Measurements from ENCODE around the gene SYTL3.
"Not testable (repeated sequence)": the region's sequence is repeated elsewhere in the genome, so short reads cannot be mapped to it uniquely, and the experiment has no call there.

DNA sequence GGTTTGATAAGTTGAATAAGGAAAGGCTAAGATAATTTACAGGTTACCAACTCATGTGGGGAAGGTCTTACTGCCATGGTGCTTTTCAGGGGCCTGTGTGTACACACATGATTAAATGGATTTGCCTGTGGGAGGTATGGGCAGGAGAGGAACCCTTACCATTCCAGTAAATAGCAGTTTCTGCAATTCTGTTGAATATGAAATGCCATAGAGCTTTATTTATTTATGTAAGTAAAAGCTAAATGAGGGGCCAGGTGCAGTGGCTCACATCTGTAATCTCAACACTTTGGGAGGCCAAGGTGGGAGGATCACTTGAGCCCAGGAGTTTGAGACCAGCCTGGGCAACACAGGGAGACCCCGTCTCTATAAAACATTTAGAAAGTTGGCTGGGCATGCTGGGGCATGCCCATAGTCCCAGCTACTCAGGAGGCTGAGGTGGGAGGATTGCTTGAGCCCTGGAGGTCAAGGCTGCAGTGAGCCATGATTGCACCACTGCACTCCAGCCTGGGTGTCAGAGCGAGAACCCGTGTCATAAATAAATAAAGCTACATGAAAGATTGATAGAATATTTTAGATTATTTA, 17.2 kb upstream of the SYTL3 start:
- not testable (repeated sequence) for TF ChIP-seq EZH2 (IDR thresholded peaks at IDR 0.05; ENCODE audit: low read depth)
- TF ChIP-seq, protein P1, sequence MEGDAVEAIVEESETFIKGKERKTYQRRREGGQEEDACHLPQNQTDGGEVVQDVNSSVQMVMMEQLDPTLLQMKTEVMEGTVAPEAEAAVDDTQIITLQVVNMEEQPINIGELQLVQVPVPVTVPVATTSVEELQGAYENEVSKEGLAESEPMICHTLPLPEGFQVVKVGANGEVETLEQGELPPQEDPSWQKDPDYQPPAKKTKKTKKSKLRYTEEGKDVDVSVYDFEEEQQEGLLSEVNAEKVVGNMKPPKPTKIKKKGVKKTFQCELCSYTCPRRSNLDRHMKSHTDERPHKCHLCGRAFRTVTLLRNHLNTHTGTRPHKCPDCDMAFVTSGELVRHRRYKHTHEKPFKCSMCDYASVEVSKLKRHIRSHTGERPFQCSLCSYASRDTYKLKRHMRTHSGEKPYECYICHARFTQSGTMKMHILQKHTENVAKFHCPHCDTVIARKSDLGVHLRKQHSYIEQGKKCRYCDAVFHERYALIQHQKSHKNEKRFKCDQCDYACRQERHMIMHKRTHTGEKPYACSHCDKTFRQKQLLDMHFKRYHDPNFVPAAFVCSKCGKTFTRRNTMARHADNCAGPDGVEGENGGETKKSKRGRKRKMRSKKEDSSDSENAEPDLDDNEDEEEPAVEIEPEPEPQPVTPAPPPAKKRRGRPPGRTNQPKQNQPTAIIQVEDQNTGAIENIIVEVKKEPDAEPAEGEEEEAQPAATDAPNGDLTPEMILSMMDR (conservative IDR thresholded peaks at IDR 0.05) = not testable (repeated sequence)
